GM23248 (cell line): ENCODE measurements around the gene KCNJ6.

ENCODE experiments used
- EZH2 ChIP-seq: fragments of 200-600 bp; sonication (generic); IDR thresholded peaks from 2 replicates; pipeline ENCODE4 v1.6.1; 2018; ENCODE audit warnings: antibody characterized with exemption, mild to moderate bottlenecking; ENCODE audit not compliant: insufficient read depth, poor library complexity, severe bottlenecking
- EZH2phosphoT487 ChIP-seq: fragments of 200-600 bp; sonication (generic); IDR thresholded peaks from 2 replicates; pipeline ENCODE4 v1.6.1; 2018; ENCODE audit warnings: antibody characterized with exemption, moderate library complexity, mild to moderate bottlenecking, low read depth; ENCODE audit not compliant: insufficient read depth

- TF ChIP-seq EZH2 (no peak), EZH2phosphoT487 (no peak)
Observed at GRCh38 chr21:37899146-37899545, 17.1 kb downstream of the KCNJ6 start.
